NCI-H2227 treated with DMSO at 0.1 percent for 48 hours (cell line): ENCODE results near the gene EIF2A.
A peak's percentile ranks its signal among the peaks of the same experiment; 100 is the strongest.
"Not testable (repeated sequence)": the region's sequence is repeated elsewhere in the genome, so short reads cannot be mapped to it uniquely, and the experiment has no call there.

Source experiments
- DNase-seq: peaks from one replicate; lab custom pipeline; 2025; lab: John Stamatoyannopoulos, UW

EIF2A gene

GRCh38 chr3:150546226-150547044 is at the start of gene EIF2A, which contains the start of gene SERP1:
TSS of gene EIF2A (plus strand) at chr3:150546787. CDS start at chr3:150546803, 16 bp downstream.
TSS of gene SERP1 (minus strand) at chr3:150546496. CDS start at chr3:150546135, 361 bp downstream.
- DNase-seq = peak; percentile 90

- DNase-seq = no peak
Observed at GRCh38 chr3:150497956-150498355, 48.6 kb upstream of the EIF2A start.

- DNase-seq = not testable (repeated sequence)
Observed at GRCh38 chr3:150500960-150501359, 45.6 kb upstream of the EIF2A start.

GRCh38 chr3:150503402-150504099 is 43.0 kb upstream of the EIF2A start:
- no peak for DNase-seq

DNA sequence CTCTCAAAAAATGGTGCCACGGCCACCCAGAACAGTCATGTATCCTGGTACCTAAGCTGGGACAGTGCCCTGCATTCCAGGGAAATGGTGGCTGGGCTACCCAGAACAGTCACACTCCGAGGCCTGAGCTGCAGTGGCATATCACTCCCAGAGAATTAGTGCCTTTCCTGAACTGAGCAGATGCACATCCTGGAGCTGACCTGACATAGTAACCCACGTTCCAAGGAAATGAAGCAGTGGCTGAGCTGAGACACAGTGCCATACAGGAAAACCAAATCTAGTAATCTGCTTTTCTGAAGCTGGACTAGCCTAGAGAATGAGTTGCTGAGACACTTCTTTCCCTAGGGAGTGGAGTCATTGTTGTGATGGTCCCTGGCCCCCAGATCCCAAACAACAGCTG is 42.1 kb upstream of the EIF2A start:
- DNase-seq = no peak

DNA sequence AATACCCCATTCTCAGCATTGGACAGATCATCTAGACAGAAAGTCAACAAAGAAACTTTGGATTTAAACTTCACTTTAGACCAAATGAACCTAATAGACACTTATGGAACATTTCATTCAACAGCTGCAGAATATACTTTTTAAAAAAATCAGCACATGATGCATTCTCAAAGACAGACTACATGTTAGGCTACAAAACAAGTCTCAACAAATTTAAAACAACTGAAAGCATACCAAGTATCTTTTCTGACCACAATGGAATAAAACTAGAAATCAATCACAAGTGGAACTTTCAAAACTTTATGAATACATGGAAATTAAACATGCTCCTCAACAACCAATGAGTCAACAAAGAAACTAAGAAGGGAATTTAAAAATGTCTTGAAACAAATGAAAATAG is 38.2 kb upstream of the EIF2A start:
- DNase-seq = no peak

DNA sequence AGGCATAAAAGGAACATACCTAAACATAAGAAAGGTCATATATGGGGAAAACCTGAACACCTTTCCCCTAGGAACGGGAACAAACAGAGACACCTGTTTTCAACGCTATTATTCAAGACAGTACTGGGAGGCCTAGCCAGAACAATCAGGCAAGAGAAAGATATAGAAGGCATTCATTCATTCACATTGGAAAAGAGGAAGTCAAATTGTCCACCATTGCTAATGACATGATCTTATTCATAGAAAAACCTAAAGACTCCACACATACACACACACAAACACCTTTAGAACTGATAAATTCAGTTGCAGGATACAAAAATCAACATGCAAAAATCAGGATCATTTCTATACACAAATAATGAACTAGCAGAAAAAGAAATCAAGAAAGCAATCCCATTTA is 36.8 kb upstream of the EIF2A start:
- no peak for DNase-seq

DNA sequence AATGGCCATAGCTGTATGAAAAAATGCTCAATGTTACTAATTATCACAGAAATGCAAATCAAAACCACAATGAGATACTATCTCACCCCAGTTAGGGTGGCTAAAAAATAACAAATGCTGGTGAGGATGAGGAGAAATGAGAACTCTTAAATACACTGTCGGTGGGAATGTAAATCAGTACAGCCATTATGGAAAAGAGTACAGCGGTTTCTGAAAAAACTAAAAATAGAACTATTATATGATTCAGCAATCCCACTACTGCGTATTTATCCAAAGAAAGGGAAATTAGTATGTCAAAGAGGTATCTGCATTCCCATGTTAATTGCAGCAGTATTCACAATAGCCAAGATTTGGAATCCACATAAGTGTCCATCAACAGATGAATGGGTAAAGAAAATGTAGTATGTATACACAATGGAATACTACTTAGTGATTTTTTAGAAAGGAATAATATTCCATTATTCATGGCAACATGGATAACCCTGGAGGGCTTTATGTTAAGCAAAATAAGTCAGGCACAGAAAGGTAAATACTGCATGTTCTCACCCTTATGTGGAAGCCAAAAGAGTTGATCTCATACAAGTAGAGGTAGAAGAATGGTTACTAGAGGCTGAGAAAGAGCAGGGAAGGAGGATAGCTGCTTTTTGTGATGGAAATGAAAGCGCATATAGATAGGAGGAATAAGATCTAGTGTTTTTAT is 35.3 kb upstream of the EIF2A start:
- DNase-seq = no peak

DNA sequence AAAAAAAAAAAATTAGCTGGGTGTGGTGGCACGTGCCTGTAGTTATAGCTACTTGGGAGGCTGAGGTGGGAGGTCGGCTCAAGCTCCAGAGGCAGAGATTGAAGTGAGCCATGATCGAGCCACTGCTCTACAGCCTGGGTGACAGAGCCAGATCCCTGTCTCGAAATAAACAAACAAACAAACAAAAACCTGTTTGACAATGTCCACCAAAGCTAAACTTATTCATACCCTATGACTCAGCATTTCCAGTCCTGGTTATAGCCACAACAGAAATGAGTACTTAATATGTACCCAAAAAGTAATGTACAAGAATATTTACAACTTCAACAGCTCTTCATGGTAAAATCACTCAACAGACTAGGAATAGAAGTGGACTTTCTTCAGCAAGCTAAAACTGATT is 31.4 kb upstream of the EIF2A start:
- no peak for DNase-seq

DNA sequence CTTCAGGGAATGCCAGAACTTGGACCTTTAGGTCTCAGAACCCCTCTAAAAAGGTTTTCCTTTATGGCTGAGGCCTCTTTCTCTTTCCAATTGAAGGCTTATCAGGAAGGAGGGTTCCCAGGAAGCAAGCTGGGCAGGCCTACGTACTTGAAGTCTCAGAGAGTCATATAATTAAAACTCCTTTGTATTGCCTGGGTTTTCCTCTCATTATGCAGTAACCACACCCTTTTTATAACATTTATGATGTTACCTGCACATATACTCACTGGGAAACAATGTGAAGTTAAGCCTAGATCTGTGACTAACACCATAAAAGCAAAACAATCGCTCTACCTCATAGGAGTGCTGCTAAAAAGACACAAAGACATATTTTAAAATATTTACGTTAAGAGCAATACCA is 27.6 kb upstream of the EIF2A start:
- no peak for DNase-seq

GRCh38 chr3:150520408-150520807 is 26.2 kb upstream of the EIF2A start:
- DNase-seq = no peak

- DNase-seq = peak; percentile 17
Observed at GRCh38 chr3:150521463-150521862, 25.1 kb upstream of the EIF2A start.

DNA sequence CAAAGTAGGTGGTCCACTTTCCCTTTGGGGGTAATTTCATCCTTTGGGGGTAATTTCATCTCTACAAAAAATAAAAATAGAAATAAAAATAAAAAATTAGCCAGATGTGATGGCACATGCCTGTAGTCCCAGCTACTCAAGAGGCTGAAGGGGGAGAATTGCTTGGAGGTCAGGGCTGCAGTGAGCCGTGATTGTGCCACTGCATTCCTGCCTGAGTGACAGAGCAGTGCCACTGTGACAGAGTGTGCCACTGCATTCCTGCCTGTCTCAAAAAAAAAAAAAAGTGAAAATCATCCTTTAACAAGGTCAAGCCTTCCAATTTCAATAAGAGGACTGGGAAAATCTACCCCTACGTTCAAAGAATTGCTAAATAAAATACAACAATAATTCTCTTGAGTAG is 23.0 kb upstream of the EIF2A start:
- DNase-seq = no peak

- DNase-seq = no peak
Observed at GRCh38 chr3:150527464-150528255, 18.9 kb upstream of the EIF2A start.

GRCh38 chr3:150528354-150528797 is 18.2 kb upstream of the EIF2A start:
- DNase-seq = no peak

- DNase-seq = no peak
Observed at GRCh38 chr3:150531775-150532174, 14.8 kb upstream of the EIF2A start.

GRCh38 chr3:150535204-150535603 is 11.4 kb upstream of the EIF2A start:
- DNase-seq = no peak

DNA sequence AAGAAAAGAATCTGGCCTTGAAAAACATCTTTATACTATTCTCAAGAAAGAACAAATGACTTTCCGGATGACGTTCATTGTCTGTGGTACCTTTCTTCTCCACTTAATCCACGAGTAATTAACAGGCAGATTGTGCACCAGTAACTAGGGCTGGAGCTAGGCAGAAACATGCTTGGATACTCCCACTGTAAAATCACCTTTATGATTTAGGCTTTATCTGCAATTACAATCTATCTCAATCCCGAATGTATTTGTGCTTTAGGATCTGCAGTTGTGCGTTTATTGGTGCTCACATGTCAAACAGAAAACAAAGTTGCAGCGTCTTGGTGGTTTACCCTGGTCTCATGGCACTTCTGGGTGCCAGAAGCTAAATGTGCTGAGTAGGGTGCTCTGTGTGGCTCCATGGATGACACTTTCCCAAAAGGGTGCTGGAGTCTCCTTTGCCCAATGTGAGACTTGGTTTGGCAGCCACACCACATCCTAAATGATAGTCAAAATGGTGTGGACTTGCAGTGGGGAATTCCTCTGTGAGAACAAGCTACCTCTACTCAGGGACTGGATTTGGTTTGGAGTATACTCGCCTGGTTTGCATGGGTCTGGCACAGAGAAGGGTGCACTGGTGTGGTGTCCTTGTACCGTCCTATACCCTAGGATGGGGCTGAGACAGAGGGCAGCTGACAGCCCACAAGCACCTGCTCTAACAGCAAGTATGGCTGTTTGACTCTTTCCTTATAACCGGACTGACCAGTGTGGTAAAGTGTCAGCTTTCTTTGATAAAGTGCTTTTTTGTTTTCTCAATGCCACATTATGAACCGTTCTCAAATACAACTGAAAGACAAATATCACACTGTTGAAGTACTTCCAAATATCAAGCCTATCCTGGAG is 8.0 kb upstream of the EIF2A start:
- no peak for DNase-seq

GRCh38 chr3:150540297-150540696 is 6.3 kb upstream of the EIF2A start:
- no peak for DNase-seq

- no peak for DNase-seq
Observed at GRCh38 chr3:150540991-150541390, 5.6 kb upstream of the EIF2A start.

DNA sequence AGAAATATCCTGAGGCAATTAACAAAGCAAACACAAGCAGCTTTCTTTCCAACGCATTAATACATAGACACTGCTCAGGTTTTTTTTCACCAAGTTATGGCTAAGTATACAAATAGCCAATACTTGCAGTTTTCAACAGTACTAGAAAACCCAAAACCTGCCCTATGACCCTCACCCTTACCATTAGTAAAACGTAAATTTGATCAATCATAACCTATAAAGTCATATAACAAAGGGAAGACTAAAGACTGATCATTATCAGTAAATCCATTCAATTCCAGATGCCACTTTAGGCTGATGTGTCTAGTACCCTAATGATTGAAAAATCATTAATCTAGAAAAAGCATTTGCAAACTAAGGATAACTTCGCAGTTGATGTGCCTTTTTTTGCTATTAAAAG is 3.5 kb upstream of the EIF2A start:
- DNase-seq = no peak
